B cell (primary cell): ENCODE measurements around the gene SDK1. TPM values are rescaled to one million over a fixed set of nuclear protein-coding genes. Genes with fewer than 3 reads are reported as not detected.

Experiments used
- ATAC-seq: fragments of 200-7000 bp; cut with Tn5 transposase; one replicate; pipeline ENCODE4 v1.10.0; 2021; ENCODE audit warnings: low read depth, mild to moderate bottlenecking, moderate number of reproducible peaks, moderate library complexity
- CTCF ChIA-PET: fragments of 350-600 bp; sonication (Branson Sonifier 250); formaldehyde crosslinking; loops from one replicate; lab custom pipeline; 2021; ENCODE audit warnings: antibody characterized with exemption, inconsistent platforms; lab: Charles Lee
- POLR2A ChIA-PET: fragments of 350-600 bp; sonication (Branson Sonifier 250); formaldehyde crosslinking; loops from one replicate; lab custom pipeline; 2021; ENCODE audit warnings: antibody characterized with exemption; lab: Charles Lee
- DNase-seq: peaks from one replicate; pipeline ENCODE4 v3.0.0; 2013
- H2AFZ ChIP-seq: 2 replicates; pipeline ENCODE4 v1.6.1; 2012; ENCODE audit warnings: mild to moderate bottlenecking, low read depth, low read length; ENCODE audit not compliant: insufficient read depth, poor library complexity, severe bottlenecking
- H3K27ac ChIP-seq, 2 donors: 1 replicate in 1 of 2; 2 replicates in 1 of 2; pipeline ENCODE4 v1.5.1; 2012 to 2013; ENCODE audit warnings: low read length in 2 of 2, mild to moderate bottlenecking in 2 of 2, moderate library complexity in 1 of 2
- H3K27me3 ChIP-seq, 4 experiments: fragments of 200-600 bp in 1 of 4; sonication (generic) in 1 of 4; replicated peaks in 1 of 4; 1 replicate in 2 of 4; 2 replicates in 2 of 4; pipeline versions ENCODE4 v1.6.1 to v1.7.0; 2013 to 2016; ENCODE audit warnings: low read length in 3 of 4, mild to moderate bottlenecking in 2 of 4, mixed read lengths in 1 of 4, moderate library complexity in 1 of 4; ENCODE audit not compliant: insufficient read depth in 4 of 4, control insufficient read depth in 3 of 4; ENCODE audit errors: control extremely low read depth in 1 of 4
- H3K36me3 ChIP-seq, 2 experiments: replicated peaks in 1 of 2; 1 replicate in 1 of 2; 2 replicates in 1 of 2; pipeline versions ENCODE4 v1.6.1 to v1.7.1; 2013; ENCODE audit warnings: low read length in 1 of 2; ENCODE audit not compliant: insufficient read depth in 2 of 2, control insufficient read depth in 1 of 2; ENCODE audit errors: control extremely low read depth in 1 of 2, extremely low read depth in 1 of 2
- H3K4me1 ChIP-seq, 2 donors: fragments of 200-600 bp in 1 of 2; sonication (generic) in 1 of 2; 1 replicate in 1 of 2; 2 replicates in 1 of 2; pipeline versions ENCODE4 v1.5.1 to v1.6.1; 2013 to 2017; ENCODE audit warnings: low read length in 2 of 2; ENCODE audit not compliant: control insufficient read depth in 2 of 2, insufficient read depth in 2 of 2
- H3K4me2 ChIP-seq: replicated peaks from 2 replicates; pipeline ENCODE3; 2012; ENCODE audit warnings: mild to moderate bottlenecking, low read depth, low read length; ENCODE audit not compliant: poor library complexity, severe bottlenecking
- H3K4me3 ChIP-seq, 5 experiments: fragments of 200-600 bp in 1 of 5; sonication (generic) in 1 of 5; 1 replicate in 3 of 5; 2 replicates in 2 of 5; pipeline versions ENCODE4 v1.5.1 to v1.7.0; 2011 to 2016; ENCODE audit warnings: low read length in 4 of 5, mild to moderate bottlenecking in 4 of 5, low read depth in 2 of 5, control low read depth in 1 of 5, moderate library complexity in 1 of 5; ENCODE audit not compliant: insufficient read depth in 1 of 5; ENCODE audit errors: control extremely low read depth in 1 of 5, extremely low read depth in 1 of 5
- H3K79me2 ChIP-seq: fragments of 200-600 bp; sonication (generic); one replicate; pipeline ENCODE4 v1.6.0; 2016; ENCODE audit warnings: low read length; ENCODE audit not compliant: control insufficient read depth, insufficient read depth
- H3K9ac ChIP-seq: fragments of 200-600 bp; sonication (generic); 2 replicates; pipeline ENCODE4 v1.6.1; 2017; ENCODE audit warnings: mild to moderate bottlenecking, low read length, moderate library complexity
- H3K9me3 ChIP-seq, 3 donors: one replicate each; pipeline versions ENCODE4 v1.6.1 to v1.7.1; 2013; ENCODE audit warnings: low read length in 2 of 3; ENCODE audit not compliant: control insufficient read depth in 2 of 3, insufficient read depth in 1 of 3; ENCODE audit errors: control extremely low read depth in 1 of 3
- H4K20me1 ChIP-seq: 2 replicates; pipeline ENCODE4 v1.6.0; 2012; ENCODE audit warnings: mild to moderate bottlenecking, low read length; ENCODE audit not compliant: insufficient read depth, control insufficient read depth, poor library complexity, severe bottlenecking
- H3K27ac Mint-ChIP-seq: one replicate; pipeline ENCODE4 v1.8.0; 2021; ENCODE audit warnings: mixed read lengths
- H3K27me3 Mint-ChIP-seq: one replicate; pipeline ENCODE4 v1.8.0; 2021; ENCODE audit warnings: mixed read lengths
- H3K4me1 Mint-ChIP-seq: one replicate; pipeline ENCODE4 v1.8.0; 2021; ENCODE audit warnings: mixed read lengths
- H3K4me3 Mint-ChIP-seq: one replicate; pipeline ENCODE4 v1.8.0; 2021; ENCODE audit warnings: mixed read lengths
- H3K9me3 Mint-ChIP-seq: one replicate; pipeline ENCODE4 v1.8.0; 2022; ENCODE audit warnings: mixed read lengths; ENCODE audit not compliant: insufficient read depth
- CTCF ChIP-seq: fragments of 200-600 bp; IDR thresholded peaks from one replicate; pipeline ENCODE4 v1.8.0; 2022; ENCODE audit warnings: antibody characterized with exemption, mild to moderate bottlenecking
- EZH2 ChIP-seq: IDR thresholded peaks from 2 replicates; pipeline ENCODE4 v1.6.1; 2012; ENCODE audit warnings: borderline replicate concordance, low read depth, mild to moderate bottlenecking, moderate library complexity, low read length; ENCODE audit not compliant: insufficient read depth, poor library complexity, severe bottlenecking
- WGBS: methylation state at CpG from one replicate; pipeline ENCODE4 v1.1.5; 2013; ENCODE audit warnings: missing lambda C conversion rate; ENCODE audit not compliant: insufficient coverage; 5-methylcytosine and 5-hydroxymethylcytosine counted together
- intact Hi-C: fragments of 100-400 bp; cut with micrococcal nuclease; formaldehyde crosslinking; loops from one replicate; pipeline ENCODE4 v1.10.0; 2022
- polyA plus RNA-seq: library from polyadenylated mRNA; depleted of rRNA; stranded (reverse); fragments of >200 nt; gene quantifications from 2 replicates; pipeline ENCODE4 v1.2.3, GENCODE V29; 2012
- total RNA-seq, 2 donors: library from RNA; stranded (reverse); fragments of 120-200 nt in 1 of 2; gene quantifications; 1 replicate in 1 of 2; 2 replicates in 1 of 2; pipeline versions ENCODE4 v1.2.3 to v1.2.4, GENCODE V29; 2013 to 2022

Gene SDK1
- total and polyA plus RNA-seq, 2 donors (not counting 1 experiment from before 2014, with no cell fraction given), result 0.73 to 2.0 TPM

DNA sequence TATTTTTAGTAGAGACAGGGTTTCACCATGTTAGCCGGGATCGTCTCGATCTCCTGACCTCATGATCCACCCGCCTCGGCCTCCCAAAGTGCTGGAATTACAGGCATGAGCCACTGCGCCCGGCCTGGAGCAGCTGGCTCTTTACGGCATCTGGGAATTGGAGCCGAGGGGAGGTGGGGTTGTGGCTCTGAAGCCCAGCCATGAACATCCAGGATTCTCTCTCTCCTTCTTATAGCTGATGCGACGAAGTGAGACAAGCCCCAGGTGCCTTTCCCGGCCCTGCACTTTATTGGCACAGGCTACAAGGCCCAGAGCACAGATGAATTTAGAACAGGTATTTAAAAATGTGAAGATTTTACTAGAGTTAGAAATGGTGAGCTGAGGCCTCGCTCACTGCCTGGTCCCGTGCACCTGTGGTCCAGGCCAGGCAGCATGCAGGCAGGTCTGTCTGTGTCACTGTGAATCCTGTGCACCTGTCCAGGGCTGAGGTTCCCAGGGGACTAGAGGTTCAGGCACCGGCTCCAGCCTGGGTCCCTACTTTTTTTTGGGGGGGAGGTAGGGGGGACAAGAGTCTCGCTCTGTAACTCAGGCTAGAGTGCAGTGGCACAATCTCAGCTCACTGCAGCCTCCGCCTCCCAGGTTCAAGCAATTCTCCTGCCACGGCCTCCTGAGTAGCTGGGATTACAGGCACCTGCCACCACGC, 1001.3 kb downstream of the SDK1 start:
- Histone ChIP-seq H3K79me2 (no peaks in the 10 kb centered on the region), H2AFZ (no peak overlapping the region), H3K36me3 (no peaks in the 10 kb centered on the region), H3K9me3 (peaks cover 0 to 19% (median 0%) of the 10 kb centered on the region in 3 donors), H3K4me3 (no peak overlapping the region), H4K20me1 (no peaks in the 10 kb centered on the region), H3K4me1 (no peaks in the 10 kb centered on the region), H3K4me2 (no peak overlapping the region), H3K27ac (no peak overlapping the region), H3K9ac (no peak overlapping the region), H3K27me3 (no peaks in the 10 kb centered on the region)
- POLR2A ChIA-PET, result no interaction called here
- intact Hi-C loops, result no loop called here
- Mint-ChIP-seq H3K9me3 (peaks cover 2% of the 10 kb centered on the region), H3K4me1 (no peaks in the 10 kb centered on the region), H3K27ac (no peak overlapping the region), H3K4me3 (no peak overlapping the region), H3K27me3 (no peaks in the 10 kb centered on the region)
- TF ChIP-seq EZH2 (no peak), CTCF (no peak)
- no peak for DNase-seq
- no peak for ATAC-seq
- WGBS, result 89% methylated on average over 15 of the region's 19 CpGs
- CTCF ChIA-PET, result no interaction called here

DNA sequence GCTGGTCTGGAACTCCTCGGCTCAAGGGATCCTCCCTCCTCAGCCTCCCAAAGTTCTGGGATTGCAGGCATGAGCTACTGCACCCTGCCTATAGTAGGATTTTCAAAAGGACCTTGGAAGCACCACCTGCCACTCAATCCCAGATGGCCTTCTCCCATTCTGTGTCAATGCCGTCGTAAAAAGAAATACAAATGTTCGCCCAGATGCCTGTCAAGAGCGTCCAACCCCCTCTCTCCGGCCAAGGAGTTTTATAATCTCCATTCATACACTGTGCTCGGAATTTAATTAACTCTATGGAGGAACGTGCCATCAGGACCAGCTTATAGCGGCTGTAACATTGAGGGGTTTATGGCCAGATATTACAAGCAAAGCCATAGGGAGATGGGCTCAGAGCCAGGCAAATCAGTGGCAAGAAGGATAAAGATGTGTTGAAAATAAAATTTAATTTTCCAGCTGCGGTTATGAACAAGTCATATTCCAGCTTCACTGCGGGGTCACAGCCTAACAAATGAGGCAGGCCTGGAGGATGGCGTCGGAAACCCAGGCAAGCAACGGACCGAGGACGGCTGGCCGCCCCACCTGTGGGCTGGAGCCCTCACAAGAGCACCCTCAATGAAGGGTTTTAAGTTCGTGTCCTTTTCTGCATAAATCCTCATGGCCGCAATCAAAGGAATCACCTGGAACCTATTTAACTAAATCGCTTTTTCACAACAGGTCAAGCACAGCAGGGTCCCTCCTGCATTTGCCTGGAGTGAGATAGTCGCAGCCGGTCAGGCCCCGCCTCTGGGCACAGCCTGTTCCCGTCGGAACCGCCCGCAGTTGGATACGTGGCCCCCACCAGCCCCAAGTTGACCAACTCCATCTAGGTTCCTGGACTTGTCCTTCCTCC, 1006.5 kb downstream of the SDK1 start:
- H3K27me3 Mint-ChIP-seq, result no peaks in the 10 kb centered on the region
- ATAC-seq (no peak), DNase-seq (no peak)
- Histone ChIP-seq H3K4me3 (no peak overlapping the region), H3K36me3 (no peaks in the 10 kb centered on the region), H4K20me1 (no peaks in the 10 kb centered on the region), H3K27ac (no peak overlapping the region), H3K9ac (no peak overlapping the region), H3K79me2 (no peaks in the 10 kb centered on the region), H3K27me3 (no peaks in the 10 kb centered on the region), H3K4me1 (no peaks in the 10 kb centered on the region), H2AFZ (no peak overlapping the region), H3K9me3 (peaks cover 0 to 18% (median 0%) of the 10 kb centered on the region in 3 donors), H3K4me2 (no peak overlapping the region)
- no peak overlapping the region for H3K27ac Mint-ChIP-seq
- H3K4me1 Mint-ChIP-seq, result no peaks in the 10 kb centered on the region
- CTCF ChIA-PET, result no interaction called here
- POLR2A ChIA-PET, result no interaction called here
- intact Hi-C loops, result no loop called here
- 78% methylated on average over 24 of the region's 28 CpGs for WGBS
- no peak overlapping the region for H3K4me3 Mint-ChIP-seq
- TF ChIP-seq EZH2 (no peak), CTCF (no peak)
- H3K9me3 Mint-ChIP-seq, result no peaks in the 10 kb centered on the region
